GM18498 (cell line): ENCODE results near the gene CREB5.
"Not testable (repeated sequence)": the region's sequence is repeated elsewhere in the genome, so short reads cannot be mapped to it uniquely, and the experiment has no call there.

ENCODE experiments used
- ATAC-seq: cut with Tn5 transposase; IDR thresholded peaks from one replicate; pipeline ENCODE4 v1.9.1; 2021; ENCODE audit warnings: mild to moderate bottlenecking, moderate library complexity; ENCODE audit not compliant: unreplicated experiment

Gene CREB5

DNA sequence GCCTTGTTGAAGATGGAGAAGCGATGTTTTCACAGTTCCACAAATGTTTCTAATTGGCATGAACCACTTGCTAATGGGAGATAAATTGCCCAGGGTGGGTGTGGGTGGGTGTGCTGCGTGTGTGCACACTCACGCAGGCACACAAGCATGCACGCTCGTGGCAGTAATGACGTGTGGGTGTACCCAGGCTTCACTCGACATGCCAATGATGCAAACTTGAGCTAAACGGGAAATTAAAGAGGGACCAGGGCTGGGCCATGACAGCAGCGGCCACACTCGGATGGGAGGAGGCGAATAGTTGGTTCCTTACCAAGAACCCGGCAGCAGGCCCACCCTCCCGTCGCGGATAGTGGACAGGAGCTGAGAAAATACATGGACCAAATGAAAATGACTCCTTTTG is 386.0 kb downstream of the CREB5 start:
- ATAC-seq = no peak

DNA sequence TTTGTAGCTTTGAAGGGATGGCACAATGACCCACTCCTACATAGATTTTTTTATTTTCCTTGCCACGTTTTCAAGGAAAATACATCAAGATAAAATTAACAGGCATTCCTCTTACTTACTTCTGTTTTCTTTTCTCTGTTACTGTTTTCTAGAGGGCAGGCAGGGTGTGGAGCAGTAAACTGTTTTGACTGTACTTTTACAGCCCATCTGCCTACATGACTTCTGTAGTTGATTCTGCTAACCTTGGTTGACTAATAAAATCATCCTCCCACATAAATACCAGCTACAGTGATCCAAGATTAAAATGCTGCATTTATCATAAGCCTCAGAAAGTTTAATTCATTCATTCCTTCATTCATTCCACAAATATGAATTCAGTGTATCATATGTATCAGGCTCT is 387.3 kb downstream of the CREB5 start:
- ATAC-seq = no peak

DNA sequence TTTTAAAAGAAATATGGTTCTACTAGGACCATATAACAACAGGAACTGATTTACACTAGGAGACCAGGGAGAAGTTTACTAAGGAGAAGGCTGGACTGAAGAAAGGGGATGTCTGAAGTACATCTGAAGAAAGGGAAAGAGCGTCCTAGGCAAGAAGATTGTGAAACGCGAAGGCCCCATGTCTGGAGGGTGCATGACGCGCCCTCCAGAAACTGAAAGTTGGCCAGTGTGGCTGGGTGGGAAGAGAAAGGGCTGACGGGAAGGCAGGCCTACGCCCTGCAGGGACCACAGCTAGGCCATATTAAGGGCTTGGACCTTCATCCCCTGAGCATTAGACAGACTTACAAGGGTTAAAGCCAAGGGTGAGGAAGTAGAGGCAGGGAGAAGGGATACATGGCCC is 387.8 kb downstream of the CREB5 start:
- ATAC-seq = no peak

DNA sequence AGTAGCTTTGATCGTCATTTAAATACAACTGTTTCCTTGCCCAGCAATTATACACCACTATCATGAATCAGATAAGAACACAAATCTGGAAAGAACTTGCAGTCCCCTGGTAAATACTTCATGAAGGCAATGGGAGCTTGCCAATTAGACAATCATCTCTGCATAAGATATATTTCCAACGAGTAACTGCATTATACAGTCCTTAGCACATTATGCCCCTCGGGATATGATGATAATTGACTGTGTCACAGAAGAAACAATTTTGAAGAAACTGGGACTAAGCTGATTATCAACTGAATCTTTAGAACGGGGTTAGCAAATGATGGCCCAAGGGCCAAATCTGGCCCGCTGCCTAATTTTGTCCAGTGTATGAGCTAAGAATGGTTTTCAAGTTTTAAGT is 390.1 kb downstream of the CREB5 start:
- no peak for ATAC-seq

DNA sequence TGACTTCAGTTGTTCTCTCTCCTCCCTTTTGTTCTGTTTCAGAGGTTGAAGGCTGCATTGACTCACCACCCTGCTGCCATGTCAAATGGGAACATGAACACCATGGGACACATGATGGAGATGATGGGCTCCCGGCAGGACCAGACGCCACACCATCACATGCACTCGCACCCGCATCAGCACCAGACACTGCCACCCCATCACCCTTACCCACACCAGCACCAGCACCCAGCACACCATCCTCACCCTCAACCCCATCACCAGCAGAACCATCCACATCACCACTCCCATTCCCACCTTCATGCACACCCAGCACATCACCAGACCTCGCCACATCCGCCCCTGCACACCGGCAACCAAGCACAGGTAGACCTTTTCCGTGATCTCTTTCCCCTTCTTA is 391.8 kb downstream of the CREB5 start:
- no peak for ATAC-seq

DNA sequence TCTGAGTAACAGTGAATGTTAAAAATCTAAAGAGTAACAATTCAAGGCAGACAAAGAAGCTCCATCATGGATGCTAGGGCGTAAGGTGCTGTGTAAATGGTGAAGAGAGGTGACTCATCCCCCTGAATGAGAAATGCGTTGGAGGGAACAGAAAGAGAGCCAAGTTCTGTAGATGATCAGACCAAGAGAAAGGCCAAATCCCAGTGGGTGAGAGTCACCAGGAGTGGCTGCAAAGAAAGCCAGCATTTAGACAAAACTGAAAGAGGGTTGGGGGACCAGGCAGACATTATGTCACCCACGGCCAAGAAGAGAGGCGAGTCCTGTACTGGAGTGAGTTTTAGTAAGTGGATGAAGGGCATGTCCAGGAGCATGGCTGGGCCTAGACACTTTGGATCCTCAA is 392.7 kb downstream of the CREB5 start:
- ATAC-seq = no peak

DNA sequence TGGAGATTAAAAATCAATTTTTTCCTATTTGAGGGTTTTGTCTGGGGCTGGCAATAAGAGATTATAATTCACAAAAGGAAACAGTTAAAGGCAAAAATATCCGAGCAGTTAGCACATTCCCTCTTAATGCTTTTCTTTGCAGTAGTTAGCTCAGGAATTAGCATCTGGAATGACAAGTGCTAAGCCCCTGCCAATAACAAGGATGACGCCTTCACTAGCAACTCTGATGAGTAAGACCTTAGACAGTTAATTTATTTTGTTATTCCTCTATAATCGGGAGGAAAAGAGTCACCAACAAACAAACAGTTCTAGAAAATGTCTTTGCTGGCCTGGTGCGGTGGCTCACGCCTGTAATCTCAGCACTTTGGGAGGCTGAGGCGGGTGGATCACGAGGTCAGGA is 394.5 kb downstream of the CREB5 start:
- ATAC-seq = no peak

DNA sequence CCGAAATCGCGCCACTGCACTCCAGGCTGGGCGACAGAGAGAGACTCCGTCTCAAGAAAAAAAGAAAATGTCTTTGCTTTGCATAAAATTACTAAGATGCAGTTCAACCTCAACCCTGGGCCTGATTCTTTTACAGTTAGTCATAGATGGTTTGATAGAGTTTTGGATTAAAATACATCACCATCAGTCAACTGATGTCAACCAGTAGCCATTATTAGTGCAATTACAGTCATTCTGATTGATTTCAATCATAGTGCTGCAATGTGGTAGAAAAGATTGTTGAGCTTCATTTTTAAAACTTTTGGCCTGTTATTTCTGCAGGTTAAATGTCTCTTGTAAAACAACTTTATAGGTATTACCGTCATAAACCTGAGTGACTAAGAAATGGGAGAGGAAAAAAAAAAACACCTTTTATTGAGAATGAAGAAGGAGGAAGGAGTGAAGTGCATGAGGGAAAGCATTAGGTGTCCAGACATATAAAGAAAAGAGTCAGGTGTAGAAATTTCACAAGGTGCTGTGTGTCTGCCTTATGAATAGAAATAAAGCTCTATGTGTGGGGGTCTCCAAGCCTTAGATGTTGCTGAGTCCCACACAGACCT is 395.2 kb downstream of the CREB5 start:
- ATAC-seq = no peak

DNA sequence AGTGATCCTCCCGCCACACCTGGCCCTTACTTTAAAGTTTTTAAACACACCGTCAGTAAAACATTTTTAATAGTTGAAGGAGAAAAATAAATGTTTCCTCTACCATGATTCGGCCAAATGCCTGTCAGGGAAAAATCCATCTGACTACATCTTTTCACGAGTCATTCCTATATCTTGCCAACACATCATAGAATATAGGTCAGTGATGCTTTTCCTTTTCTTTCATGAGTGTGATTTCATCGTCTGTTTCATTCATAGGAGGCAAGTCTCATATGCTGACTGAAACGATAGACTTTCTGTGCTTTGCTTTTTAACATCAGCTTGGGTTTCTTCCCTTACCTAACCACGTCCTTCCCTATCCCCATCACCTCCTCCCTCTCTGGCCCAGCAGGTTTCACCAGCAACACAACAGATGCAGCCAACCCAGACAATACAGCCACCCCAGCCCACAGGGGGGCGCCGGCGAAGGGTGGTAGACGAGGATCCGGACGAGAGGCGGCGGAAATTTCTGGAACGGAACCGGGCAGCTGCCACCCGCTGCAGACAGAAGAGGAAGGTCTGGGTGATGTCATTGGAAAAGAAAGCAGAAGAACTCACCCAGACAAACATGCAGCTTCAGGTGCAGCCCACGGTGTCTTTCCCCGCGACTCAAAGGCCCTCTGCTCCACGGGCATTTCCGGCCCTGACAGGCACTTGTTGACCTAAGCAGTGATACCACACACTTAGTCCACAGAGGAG is 396.6 kb downstream of the CREB5 start:
- ATAC-seq = no peak

DNA sequence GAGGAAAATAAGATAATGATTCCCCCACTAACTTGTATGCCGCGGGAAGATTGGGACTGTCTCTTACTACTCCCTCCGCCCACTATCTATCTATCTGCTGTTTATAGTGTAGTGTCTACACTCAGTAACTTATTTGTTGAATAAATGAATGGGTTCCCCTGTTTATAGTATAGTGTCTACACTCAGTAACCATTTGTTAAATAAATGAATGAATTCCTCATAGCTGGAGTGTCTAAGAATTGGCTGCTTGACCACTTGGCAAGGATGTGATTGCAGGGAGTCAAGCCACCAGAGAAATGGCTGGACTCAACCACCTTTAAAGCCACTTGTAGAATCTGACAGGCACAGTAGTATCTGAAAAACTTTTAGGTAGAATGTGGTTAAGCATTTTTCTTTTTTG is 398.7 kb downstream of the CREB5 start:
- no peak for ATAC-seq

DNA sequence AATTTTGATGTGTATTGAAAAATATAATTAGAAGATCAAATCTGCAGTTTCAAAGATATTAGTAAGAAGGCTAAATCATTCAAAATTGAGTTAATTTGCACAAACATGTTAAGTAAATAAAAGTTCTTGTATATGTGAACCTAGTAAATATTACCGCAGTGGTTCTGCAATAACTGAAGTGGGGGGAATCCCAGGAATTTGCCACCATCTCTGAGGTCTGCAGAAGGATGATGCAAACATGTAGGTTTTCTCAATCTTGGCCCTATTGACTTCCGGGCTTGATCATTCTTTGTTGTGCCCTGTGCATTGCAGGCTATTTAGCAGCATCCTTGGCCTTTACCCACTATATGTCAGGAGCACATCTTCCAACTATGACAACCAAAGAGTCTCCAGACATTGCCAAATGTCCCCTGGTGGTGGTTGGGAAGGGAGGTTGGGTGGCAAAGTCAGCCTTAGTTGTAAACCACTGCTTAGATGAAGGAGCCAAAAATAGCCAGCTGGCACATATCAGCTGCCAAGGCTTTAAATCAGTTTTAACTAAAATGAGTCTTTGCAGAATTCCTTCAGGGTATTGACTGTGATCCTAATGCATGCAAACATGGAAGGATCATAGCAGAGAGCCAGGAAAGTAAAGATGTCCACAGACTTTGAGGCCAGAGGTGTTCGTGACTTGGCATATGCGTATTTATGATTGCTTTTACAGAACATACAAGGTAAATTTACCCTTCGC is 399.5 kb downstream of the CREB5 start:
- ATAC-seq = no peak

DNA sequence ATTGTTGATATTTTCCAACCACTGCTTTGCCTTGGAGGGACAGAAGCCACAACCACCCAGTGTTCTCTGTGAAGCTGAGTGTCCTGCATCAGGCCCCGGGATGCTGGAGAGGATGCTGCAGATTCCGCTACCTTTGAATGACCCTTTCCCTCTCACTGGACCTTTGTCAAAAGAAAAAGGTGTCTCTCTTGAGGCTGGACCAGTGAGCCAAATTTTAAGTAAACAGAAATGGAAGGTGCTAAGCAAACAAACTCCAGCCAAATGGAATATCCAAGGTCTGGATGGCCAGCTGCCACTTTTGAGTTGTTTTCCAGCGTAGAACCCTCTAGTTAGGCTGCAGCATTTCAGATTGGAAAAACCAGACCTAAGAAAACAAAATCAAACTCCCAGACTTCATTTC is 400.3 kb downstream of the CREB5 start:
- no peak for ATAC-seq

DNA sequence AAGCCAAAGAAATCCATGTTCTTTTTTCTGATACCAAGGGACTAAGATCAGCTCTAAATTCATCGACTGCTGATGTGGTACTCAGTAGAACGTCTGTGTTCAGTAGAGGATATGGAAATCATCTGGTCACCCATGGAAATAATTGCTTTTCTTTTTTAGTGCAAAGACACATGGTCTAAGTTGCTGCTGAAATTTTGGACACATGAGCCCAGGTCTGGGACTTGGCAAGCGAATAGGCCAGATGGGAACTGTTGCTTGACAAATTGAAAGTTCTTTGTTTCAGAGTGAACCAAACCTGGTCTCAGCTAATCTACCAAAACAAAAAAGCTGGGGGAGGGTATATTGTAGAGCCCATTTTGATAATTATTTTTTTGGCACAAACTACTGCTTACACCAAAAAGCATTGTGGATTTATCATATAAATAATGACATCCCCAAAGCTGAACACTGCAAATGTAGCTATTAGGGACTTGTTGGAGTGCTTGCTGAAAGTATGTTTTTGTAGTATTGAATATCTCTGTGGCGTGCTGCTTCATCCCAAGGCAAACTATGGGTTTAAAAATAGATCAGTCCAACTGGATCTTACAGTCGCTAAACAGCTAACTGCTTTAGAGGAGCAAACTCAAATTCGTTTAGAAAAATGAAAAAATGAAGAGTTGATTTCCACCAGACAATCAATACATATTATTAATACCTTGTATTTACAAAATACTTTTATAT is 401.1 kb downstream of the CREB5 start:
- no peak for ATAC-seq

DNA sequence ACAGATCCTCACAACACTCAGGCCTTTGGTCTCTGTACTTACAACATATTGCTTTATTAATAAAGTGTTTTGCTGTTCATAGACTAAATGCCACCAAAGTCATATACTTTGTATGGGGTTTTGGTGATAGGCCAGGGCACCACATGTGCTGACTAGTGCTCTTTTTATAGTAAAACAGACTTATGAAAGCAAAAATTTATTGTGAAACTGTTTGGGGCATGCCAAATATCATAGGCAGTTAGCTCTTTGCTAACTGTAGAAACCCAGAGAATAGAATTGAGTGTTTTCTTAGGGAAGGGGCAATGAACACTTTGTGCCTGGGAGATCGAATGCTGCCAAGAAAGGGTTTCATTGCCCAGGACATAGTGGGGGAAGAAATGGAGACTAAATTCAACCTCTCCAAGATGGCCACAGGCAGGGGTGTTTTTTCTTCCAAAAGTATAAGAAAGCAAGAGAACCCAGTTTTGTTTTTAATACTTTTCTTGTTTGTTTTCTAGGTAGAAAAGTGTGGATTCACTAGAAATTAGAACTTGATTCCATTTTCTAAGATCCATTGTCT is 403.1 kb downstream of the CREB5 start:
- peak; percentile 59 for ATAC-seq

DNA sequence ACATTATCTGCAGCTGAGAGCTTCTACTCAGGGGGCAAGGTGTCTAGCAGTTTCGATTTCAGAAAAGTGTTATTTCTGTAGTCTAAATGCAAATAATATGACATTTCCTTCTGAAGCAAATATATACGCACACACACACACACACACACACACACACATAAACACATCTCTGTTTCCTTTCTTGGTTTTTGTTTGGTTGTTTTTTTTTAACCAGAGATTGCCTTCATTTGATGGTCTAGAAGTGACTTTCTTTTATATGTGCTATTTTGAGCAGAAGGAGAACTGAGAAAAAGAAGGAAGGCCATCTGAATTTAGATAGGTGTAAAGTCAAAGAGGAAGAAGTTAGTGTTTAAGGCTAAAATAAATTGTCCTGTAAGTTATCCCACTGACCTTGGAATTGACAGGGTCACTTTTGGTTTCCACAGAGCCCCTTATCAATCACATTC is 403.6 kb downstream of the CREB5 start:
- ATAC-seq = peak; percentile 80

DNA sequence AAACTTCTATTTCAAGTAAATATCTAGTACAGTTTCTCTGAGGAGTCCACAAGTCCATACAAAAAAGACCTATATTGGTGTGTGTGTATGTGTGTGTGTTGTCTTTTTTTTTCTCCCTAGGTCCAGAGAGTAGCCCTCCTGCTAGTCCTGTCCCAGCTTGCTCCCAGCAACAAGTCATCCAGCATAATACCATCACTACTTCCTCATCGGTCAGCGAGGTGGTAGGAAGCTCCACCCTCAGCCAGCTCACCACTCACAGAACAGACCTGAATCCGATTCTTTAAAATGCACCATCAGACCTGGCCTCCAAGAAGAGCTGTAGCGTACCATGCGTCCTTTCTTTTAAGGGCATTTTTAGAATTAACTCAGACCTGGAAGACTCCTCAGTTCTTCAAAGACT is 406.7 kb downstream of the CREB5 start:
- no peak for ATAC-seq

DNA sequence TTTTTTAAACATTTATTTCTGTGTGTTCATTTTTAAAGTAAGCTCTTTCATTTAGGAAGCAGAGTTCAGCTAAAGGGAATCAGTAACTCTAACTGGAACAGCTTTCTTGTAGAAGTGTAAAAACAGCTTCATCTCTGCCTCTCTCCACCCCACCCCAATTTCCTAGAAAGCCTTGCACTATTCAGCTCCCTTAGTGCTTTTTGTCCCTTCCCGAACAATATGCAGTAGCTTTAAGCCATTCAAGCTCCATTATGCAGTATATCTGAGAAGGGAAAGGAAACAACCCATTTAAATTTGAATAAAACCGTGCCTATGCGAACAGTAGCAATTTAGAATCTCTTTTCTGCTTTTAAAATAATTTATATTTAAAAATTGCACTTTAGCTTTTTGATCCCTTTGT is 411.3 kb downstream of the CREB5 start:
- no peak for ATAC-seq

DNA sequence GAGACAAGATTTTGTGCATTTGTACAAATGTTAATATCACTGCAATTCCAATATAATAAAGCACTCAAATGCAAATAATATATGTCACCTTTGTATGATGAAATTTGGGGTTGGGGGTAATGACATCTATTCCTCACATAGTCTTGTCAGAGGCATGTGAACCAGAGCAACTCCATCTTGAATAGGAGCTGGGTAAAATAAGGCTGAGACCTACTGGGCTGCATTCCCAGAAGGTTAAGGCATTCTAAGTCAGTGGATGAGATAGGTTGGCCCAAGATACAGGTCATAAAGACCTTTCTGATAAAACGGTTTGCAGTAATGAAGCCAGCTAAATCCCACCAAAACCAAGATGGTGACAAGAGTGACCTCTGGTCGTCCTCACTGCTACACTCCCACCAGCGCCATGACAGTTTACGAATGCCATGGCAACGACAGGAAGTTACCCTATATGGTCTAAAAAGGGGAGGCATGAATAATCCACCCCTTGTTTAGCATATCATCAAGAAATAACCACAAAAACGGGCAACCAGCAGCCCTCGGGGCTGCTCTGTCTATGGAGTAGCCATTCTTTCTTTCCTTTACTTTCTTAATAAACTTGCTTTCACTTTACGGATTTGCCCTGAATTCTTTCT is 413.6 kb downstream of the CREB5 start:
- not testable (repeated sequence) for ATAC-seq

DNA sequence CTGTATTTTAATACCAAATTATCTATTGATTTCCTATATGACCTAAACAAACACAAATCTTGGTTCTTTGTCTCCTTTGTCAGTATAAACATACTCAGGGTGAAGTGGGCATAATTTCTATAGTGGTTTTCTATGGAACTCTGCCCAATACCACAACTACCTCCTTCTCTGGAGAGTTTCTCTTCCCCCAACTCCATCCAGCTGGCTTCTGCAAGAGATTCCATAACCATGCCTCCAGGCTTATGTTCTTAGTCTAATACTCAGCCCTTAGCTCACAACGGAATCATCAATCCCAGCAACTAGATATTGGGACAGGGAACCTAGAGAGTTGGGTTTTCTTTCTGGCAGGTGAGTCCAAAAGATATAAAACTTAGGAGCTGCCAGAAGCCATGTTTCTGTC is 418.5 kb downstream of the CREB5 start:
- no peak for ATAC-seq

DNA sequence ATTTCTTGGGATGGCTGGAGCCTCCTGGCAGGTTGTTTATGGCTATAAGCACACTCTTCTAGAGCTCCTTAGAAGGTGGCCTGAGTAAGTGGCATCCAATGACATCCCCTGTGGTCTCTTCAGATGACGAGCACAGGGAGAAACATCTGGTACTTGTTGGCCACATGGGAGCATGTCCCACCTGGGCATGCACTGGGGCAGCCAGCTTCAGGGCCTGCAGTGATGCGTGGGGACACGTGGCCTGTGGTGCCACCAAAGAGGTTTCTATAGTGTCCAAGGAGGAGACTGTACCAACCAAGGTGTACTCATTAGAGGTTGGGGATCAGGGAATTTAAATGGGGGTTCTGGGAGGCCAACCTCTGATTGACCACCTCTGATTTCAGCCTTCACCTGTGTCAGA is 420.4 kb downstream of the CREB5 start:
- ATAC-seq = no peak

DNA sequence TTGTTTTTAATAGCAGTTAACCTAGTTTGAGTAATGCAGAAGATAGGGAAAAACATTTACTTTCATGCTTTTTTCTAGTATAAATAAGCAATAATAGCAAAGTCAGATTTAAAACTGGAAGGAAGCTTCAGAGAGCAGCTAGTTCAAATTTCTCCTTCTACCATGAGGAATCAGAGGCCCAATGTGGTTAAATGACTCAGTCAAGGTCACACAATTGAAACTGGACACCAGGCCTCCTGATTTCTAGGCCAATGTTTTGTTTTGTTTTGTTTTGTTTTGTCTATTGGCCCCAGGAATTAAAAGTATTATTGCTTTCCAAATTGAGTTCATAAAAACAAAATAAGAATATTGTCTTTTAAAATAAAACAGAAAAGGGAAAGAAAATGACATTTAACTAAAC is 423.5 kb downstream of the CREB5 start:
- no peak for ATAC-seq
